ENCODE data around the gene RAB11FIP3. TPM values are rescaled to one million over a fixed set of nuclear protein-coding genes. Genes with fewer than 3 reads are reported as not detected.

The RAB11FIP3 gene
- total RNA-seq, 1 donor from 2014 or later, result 26.5 TPM

GRCh38 chr16:560701-561412, 135.4 kb downstream of the RAB11FIP3 start:
- FAIRE-seq (no peak), DNase-seq (ENCODE audit: low spot score in 2 of 2) (no peak)

DNA sequence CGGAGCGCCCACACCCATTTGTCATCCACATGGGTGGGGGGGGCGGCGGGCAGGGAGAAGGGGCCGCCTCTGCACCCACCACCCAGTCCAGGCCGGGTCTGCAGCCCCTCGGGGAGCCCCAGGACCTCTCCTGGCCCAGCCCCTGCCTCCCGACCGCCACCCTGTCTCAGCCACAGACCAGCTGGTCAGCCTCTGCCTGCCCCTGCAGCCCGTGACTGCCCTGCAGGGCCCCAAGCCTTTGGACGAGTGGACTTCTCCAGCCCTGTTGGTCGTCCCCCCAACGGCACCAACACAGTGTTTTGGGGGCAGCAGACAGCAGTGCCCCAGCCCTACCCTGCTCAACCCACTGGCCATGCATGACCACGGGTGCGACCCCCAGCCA, 136.0 kb downstream of the RAB11FIP3 start:
- DNase-seq (ENCODE audit: low spot score in 2 of 2) (no peak), FAIRE-seq (no peak)

- FAIRE-seq, result no peak
- no peak for DNase-seq (ENCODE audit: low spot score in 2 of 2)
Observed at GRCh38 chr16:561957-562938, 136.8 kb downstream of the RAB11FIP3 start.

GRCh38 chr16:563072-563644, 137.7 kb downstream of the RAB11FIP3 start:
- FAIRE-seq, result no peak
- DNase-seq (ENCODE audit: low spot score in 2 of 2), result no peak

- FAIRE-seq (no peak), DNase-seq (ENCODE audit: low spot score in 2 of 2) (no peak)
Observed at GRCh38 chr16:564690-565418, 139.4 kb downstream of the RAB11FIP3 start.

DNA sequence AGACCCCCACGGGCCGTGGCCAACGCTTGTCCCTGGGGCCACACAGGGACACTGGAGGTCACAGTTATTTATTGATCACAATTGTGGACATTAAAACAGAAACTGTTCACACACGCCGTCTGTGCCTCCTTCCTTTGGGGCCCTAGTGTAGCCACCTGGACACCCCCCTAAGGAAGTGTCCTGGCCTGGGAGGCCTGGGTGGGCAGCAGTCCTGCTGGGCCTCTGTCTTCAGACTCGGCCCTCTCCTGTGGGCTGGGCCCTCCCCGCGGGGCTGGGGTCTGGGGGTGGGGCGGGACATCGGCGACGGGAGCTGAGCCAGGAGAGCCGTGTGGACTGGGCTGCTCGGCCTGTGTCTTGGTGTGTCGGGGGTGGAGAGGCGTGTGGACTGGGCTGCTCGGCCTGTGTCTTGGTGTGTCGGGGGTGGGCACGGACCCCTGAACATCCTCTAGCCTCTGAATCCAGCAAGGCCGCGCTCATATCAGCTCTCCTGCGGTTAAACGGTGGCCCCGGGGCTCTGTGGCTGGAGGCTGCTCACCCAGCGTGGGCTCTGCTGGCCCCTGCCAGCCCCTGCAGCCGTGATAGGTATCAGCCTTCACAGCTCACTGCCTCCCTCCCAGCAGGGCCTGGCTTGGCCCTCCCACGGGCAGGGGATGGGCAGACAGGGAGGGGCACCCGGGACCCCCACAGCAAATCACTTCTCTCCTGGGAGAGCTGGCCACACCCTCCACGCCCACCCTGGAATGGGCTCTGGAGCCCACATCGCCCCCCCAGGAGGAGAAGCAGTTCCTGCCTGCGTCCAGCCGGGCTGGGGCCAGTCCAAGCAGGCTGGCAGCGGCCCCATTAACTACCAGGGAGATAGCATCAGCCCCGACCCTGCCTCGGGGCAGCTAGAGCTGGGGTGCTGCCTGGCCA, 140.2 kb downstream of the RAB11FIP3 start:
- no peak for DNase-seq (ENCODE audit: low spot score in 2 of 2)
- no peak for FAIRE-seq

DNA sequence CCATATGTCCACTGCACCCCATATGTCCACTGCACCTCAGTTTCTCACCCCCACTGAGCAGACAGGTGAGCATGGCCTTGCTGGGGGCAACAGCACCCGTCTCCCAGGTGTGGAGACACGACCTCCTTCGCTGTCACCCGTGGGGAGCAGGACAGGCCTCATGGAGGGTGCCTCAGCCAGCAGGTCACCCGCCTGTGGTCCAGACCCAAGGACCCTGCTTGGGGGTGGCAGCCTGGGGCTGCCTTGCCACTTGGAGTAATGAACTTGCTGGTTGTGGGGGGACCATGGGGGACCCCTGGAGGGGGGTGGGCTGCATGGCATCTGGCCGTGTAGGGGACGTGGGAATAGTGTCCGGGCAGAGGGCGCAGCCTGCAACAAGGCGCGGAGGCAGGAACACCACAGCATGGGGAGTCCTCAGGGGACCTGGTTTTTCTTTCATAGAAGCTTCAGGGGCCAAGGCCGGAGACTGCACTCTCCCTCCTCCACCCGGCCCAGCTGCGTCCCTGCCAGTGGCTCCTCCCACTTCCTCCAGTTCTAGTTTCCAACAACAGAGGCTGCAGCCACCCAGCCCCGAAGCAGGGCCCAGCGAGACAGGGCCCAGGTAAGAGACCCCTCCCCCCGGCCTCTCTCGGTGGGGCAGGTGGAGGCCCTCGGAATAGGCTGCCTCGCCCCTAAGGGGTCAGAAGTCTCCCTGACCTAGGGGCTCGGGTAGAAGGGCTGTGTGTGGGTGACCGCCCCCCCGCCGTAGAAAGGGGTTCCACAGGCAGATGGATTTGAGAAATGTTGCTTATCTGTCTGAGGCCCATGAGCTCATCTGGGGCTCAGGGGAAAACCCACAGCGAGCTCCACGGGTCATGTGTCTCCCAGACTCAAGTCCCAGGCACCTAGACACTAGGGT, 141.3 kb downstream of the RAB11FIP3 start, which contains the start of gene NHLRC4:
Gene NHLRC4, plus strand, starts transcription at position 531 of the 898 bp plus-strand sequence. CDS start 1,043 bp downstream, outside the sequence.
- FAIRE-seq (no peak), DNase-seq (ENCODE audit: low spot score in 2 of 2) (peak; percentile 70 to 73)

GRCh38 chr16:567373-568256, 142.2 kb downstream of the RAB11FIP3 start:
- DNase-seq (ENCODE audit: low spot score in 2 of 2), result no peak
- FAIRE-seq, result no peak

- FAIRE-seq (no peak), DNase-seq (ENCODE audit: low spot score in 2 of 2) (no peak)
Observed at GRCh38 chr16:568401-569258, 143.2 kb downstream of the RAB11FIP3 start.

GRCh38 chr16:569445-570254, 144.2 kb downstream of the RAB11FIP3 start, which contains the start of gene PIGQ:
Gene PIGQ, plus strand, starts transcription at chr16:569968. Its CDS starts 4,107 bp downstream, at chr16:574075.
- FAIRE-seq, result no peak
- peak; percentile 93 to 94 for DNase-seq (ENCODE audit: low spot score in 2 of 2)

Small RNA genes within 50 kb of the gene (small RNA-seq; reads per million reads assigned to genes)
- gene MIR3176, result 0.56 reads per million, percentile 44 among the genes with 10 or more reads in this experiment
- not detected for gene MIR5587
- not detected for gene RF00019
- not detected for gene Z98883.1

Other genes starting within 250 kb of the RAB11FIP3 start
- gene HBA1, start 249.0 kb upstream of the RAB11FIP3 start, total RNA-seq, result 371 TPM
- 6.9 TPM for gene HBQ1, start 245.2 kb upstream of the RAB11FIP3 start, total RNA-seq
- 75.0 TPM for gene LUC7L, start 196.2 kb upstream of the RAB11FIP3 start, total RNA-seq
- 17.1 TPM for gene FAM234A, start 190.8 kb upstream of the RAB11FIP3 start, total RNA-seq
- gene RGS11, start 149.7 kb upstream of the RAB11FIP3 start, total RNA-seq, result 6.5 TPM
- gene ARHGDIG, start 145.1 kb upstream of the RAB11FIP3 start, total RNA-seq, result 51.4 TPM
- 11.4 TPM for gene PDIA2, start 142.5 kb upstream of the RAB11FIP3 start, total RNA-seq
- gene AXIN1, start 72.9 kb upstream of the RAB11FIP3 start, total RNA-seq, result 24.5 TPM
- 44.8 TPM for gene MRPL28, start 55.1 kb upstream of the RAB11FIP3 start, total RNA-seq
- 18.8 TPM for gene PGAP6, start 43.7 kb upstream of the RAB11FIP3 start, total RNA-seq
- gene NME4, start 28.4 kb upstream of the RAB11FIP3 start, total RNA-seq, result 12.6 TPM
- gene DECR2, start 23.8 kb upstream of the RAB11FIP3 start, total RNA-seq, result 7.7 TPM
- 7.3 TPM for gene CAPN15, start 102.1 kb downstream of the RAB11FIP3 start, total RNA-seq
- gene PRR35, start 134.7 kb downstream of the RAB11FIP3 start, total RNA-seq, result not detected
- 0.41 TPM for gene NHLRC4, start 141.4 kb downstream of the RAB11FIP3 start, total RNA-seq
- gene PIGQ, start 144.3 kb downstream of the RAB11FIP3 start, total RNA-seq, result 16.7 TPM
- gene RAB40C, start 164.4 kb downstream of the RAB11FIP3 start, total RNA-seq, result 25.3 TPM
- gene WFIKKN1, start 205.3 kb downstream of the RAB11FIP3 start, total RNA-seq, result 0.41 TPM
- 31.8 TPM for gene METTL26, start 210.7 kb downstream of the RAB11FIP3 start, total RNA-seq
- gene MCRIP2, start 216.2 kb downstream of the RAB11FIP3 start, total RNA-seq, result 9.8 TPM
- 8.2 TPM for gene WDR90, start 223.7 kb downstream of the RAB11FIP3 start, total RNA-seq
- 17.9 TPM for gene RHOT2, start 242.5 kb downstream of the RAB11FIP3 start, total RNA-seq